Measurements from ENCODE around the gene BICD1. TPM values are rescaled to one million over a fixed set of nuclear protein-coding genes. Genes with fewer than 3 reads are reported as not detected.
"Not testable (repeated sequence)": the region's sequence is repeated elsewhere in the genome, so short reads cannot be mapped to it uniquely, and the experiment has no call there.

The BICD1 gene
- total RNA-seq, 6 donors from 2014 or later, result 11.3 to 44.0 (median 15.4) TPM

- H3K36me3 ChIP-seq, result no peaks in the 10 kb centered on the region
Observed at GRCh38 chr12:32098112-32098511, 8.5 kb upstream of the BICD1 start.

GRCh38 chr12:32099275-32099674, 7.4 kb upstream of the BICD1 start:
- H3K36me3 ChIP-seq; H3K4me3 ChIP-seq; H3K9me3 ChIP-seq; H3K27me3 ChIP-seq; DNase-seq; H3K27ac ChIP-seq; H3K4me1 ChIP-seq; ATAC-seq (ENCODE audit: low FRiP score in 2 of 2): not testable (repeated sequence)
- WGBS, 2 donors, result no CpG with 5 or more reads among the region's 1 CpG

More at GRCh38 chr12:32098112-32098511, 8.5 kb upstream of the BICD1 start:
- Histone ChIP-seq H3K4me1 (no peaks in the 10 kb centered on the region), H3K27ac (no peak overlapping the region), H3K9me3 (no peaks in the 10 kb centered on the region), H3K4me3 (no peak overlapping the region), H3K27me3 (no peaks in the 10 kb centered on the region)
- no peak for TF ChIP-seq POLR2A (IDR thresholded peaks at IDR 0.05)
- TF ChIP-seq CTCF (IDR thresholded peaks at IDR 0.05), result no peak
- TF ChIP-seq EP300 (IDR thresholded peaks at IDR 0.05), result no peak
- no peak for TF ChIP-seq POLR2AphosphoS5 (IDR thresholded peaks at IDR 0.05)
- ATAC-seq (ENCODE audit: low FRiP score in 2 of 2) (no peak), DNase-seq (no peak)
- WGBS, 2 donors, result 67 to 70% methylated on average over 4 of the region's 4 CpGs

- no peaks in the 10 kb centered on the region for H3K9me3 ChIP-seq
- H3K27ac ChIP-seq, result no peak overlapping the region
- H3K4me1 ChIP-seq, result no peaks in the 10 kb centered on the region
- TF ChIP-seq POLR2AphosphoS5 (IDR thresholded peaks at IDR 0.05), result no peak
- TF ChIP-seq CTCF (IDR thresholded peaks at IDR 0.05), result no peak
- no peak for TF ChIP-seq EP300 (IDR thresholded peaks at IDR 0.05)
- no peak for TF ChIP-seq POLR2A (IDR thresholded peaks at IDR 0.05)
- ATAC-seq (ENCODE audit: low FRiP score in 2 of 2) (no peak), DNase-seq (no peak)
- H3K36me3 ChIP-seq, result no peaks in the 10 kb centered on the region
- no peak overlapping the region for H3K4me3 ChIP-seq
- no peaks in the 10 kb centered on the region for H3K27me3 ChIP-seq
- WGBS, 2 donors, result 92 to 94% methylated on average over 3 of the region's 4 CpGs
Observed at GRCh38 chr12:32100361-32100760, 6.3 kb upstream of the BICD1 start.

GRCh38 chr12:32100888-32101287, 5.8 kb upstream of the BICD1 start:
- Histone ChIP-seq H3K27me3 (no peaks in the 10 kb centered on the region), H3K36me3 (no peaks in the 10 kb centered on the region), H3K9me3 (no peaks in the 10 kb centered on the region), H3K27ac (no peak overlapping the region), H3K4me1 (peaks cover 0 to 4% (median under 1%) of the 10 kb centered on the region in 4 donors), H3K4me3 (no peak overlapping the region)
- 85 to 90% methylated on average over 5 of the region's 5 CpGs for WGBS, 2 donors
- no peak for ATAC-seq (ENCODE audit: low FRiP score in 2 of 2)
- DNase-seq, result no peak
- no peak for TF ChIP-seq POLR2AphosphoS5 (IDR thresholded peaks at IDR 0.05)
- no peak for TF ChIP-seq CTCF (IDR thresholded peaks at IDR 0.05)
- TF ChIP-seq EP300 (IDR thresholded peaks at IDR 0.05), result no peak
- no peak for TF ChIP-seq POLR2A (IDR thresholded peaks at IDR 0.05)

- Histone ChIP-seq H3K4me1 (peaks cover 0 to 11% (median 7%) of the 10 kb centered on the region in 4 donors), H3K9me3 (no peaks in the 10 kb centered on the region), H3K36me3 (no peaks in the 10 kb centered on the region), H3K27me3 (no peaks in the 10 kb centered on the region), H3K4me3 (no peak overlapping the region), H3K27ac (no peak overlapping the region)
- DNase-seq (no peak), ATAC-seq (ENCODE audit: low FRiP score in 2 of 2) (no peak)
- WGBS, 2 donors, result 93 to 97% methylated on average over 3 of the region's 3 CpGs
- TF ChIP-seq POLR2A (IDR thresholded peaks at IDR 0.05) (no peak), EP300 (IDR thresholded peaks at IDR 0.05) (no peak), CTCF (IDR thresholded peaks at IDR 0.05) (no peak), POLR2AphosphoS5 (IDR thresholded peaks at IDR 0.05) (no peak)
Observed at GRCh38 chr12:32102234-32102633, 4.4 kb upstream of the BICD1 start.
